Thymus (tissue), 11 donors: ENCODE measurements around the gene NCOA1. TPM values are rescaled to one million over a fixed set of nuclear protein-coding genes. Genes with fewer than 3 reads are reported as not detected.
"Not testable (repeated sequence)": the region's sequence is repeated elsewhere in the genome, so short reads cannot be mapped to it uniquely, and the experiment has no call there.

ENCODE experiments used
- DNase-seq, 9 donors: peaks; one replicate each; pipeline ENCODE4 v3.0.0-alpha.2; 2013; ENCODE audit warnings: low spot score in 9 of 9, low read depth in 6 of 9, missing footprints in 1 of 9
- H3K27ac ChIP-seq, 2 donors: one replicate each; pipeline ENCODE4 v1.5.1; 2013; ENCODE audit warnings: control low read depth in 1 of 2, low read depth in 1 of 2, low read length in 1 of 2, mild to moderate bottlenecking in 1 of 2, moderate library complexity in 1 of 2
- H3K27me3 ChIP-seq, 2 donors: one replicate each; pipeline ENCODE4 v1.5.1; 2013; ENCODE audit warnings: low read length in 1 of 2; ENCODE audit not compliant: control insufficient read depth in 2 of 2, insufficient read depth in 1 of 2
- H3K36me3 ChIP-seq, 2 donors: one replicate each; pipeline ENCODE4 v1.5.1; 2013; ENCODE audit warnings: low read length in 1 of 2, mild to moderate bottlenecking in 1 of 2, moderate library complexity in 1 of 2; ENCODE audit not compliant: control insufficient read depth in 2 of 2, insufficient read depth in 2 of 2
- H3K4me1 ChIP-seq, 2 donors: one replicate each; pipeline ENCODE4 v1.5.1; 2013; ENCODE audit warnings: low read length in 2 of 2; ENCODE audit not compliant: control insufficient read depth in 2 of 2, insufficient read depth in 2 of 2
- H3K4me3 ChIP-seq, 2 donors: one replicate each; pipeline ENCODE4 v1.5.1; 2013; ENCODE audit warnings: low read length in 2 of 2, control low read depth in 1 of 2, mild to moderate bottlenecking in 1 of 2
- H3K9me3 ChIP-seq, 2 donors: one replicate each; pipeline ENCODE4 v1.5.1; 2013; ENCODE audit warnings: low read length in 1 of 2, mild to moderate bottlenecking in 1 of 2; ENCODE audit not compliant: control insufficient read depth in 2 of 2, insufficient read depth in 1 of 2
- WGBS: extraction: QIAGEN DNeasy Blood & Tissue Kit; methylation state at CpG from one replicate; pipeline ENCODE4 v1.1.7; 2013; 5-methylcytosine and 5-hydroxymethylcytosine counted together
- polyA plus RNA-seq: library from polyadenylated mRNA; stranded (reverse); fragments of 200-250 nt; gene quantifications from one replicate; pipeline ENCODE4 v1.2.3, GENCODE V29; 2013
- total RNA-seq: library from RNA; stranded (reverse); fragments of 120-200 nt; gene quantifications from one replicate; pipeline ENCODE4 v1.2.4, GENCODE V29; 2013
- donor health status: healthy.

Gene NCOA1
- total and polyA plus RNA-seq, 2 donors = 12.4 to 22.3 TPM

DNA sequence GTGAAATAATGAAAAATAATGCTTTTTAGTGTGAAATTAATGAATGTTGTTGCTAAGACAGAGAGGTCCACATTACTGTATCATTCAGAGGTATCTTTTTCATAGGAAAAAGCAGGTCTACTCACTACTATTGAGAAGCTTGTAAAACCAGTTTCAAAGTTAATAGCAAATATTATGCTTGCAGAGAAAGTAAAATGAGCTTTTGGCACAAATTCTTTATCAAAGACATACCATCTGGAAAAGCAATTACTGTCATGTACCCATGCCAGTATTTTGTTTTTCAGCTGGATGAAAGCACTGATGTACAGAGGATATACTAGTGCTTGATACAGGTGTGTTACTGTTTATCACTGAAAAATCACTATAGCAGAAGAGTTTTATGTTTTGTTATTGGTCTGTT is 77.5 kb downstream of the NCOA1 start:
- peaks cover 8 to 17% of the 10 kb centered on the region in 2 donors for H3K9me3 ChIP-seq
- H3K4me3 ChIP-seq = no peak overlapping the region
- H3K36me3 ChIP-seq = peaks cover 14 to 17% of the 10 kb centered on the region in 2 donors
- DNase-seq = peak in 1 of 9 donors; percentile 22
- H3K27ac ChIP-seq = peak overlapping the region in 1 of 2 donors; percentile 50
- H3K4me1 ChIP-seq = no peaks in the 10 kb centered on the region
- H3K27me3 ChIP-seq = no peaks in the 10 kb centered on the region

DNA sequence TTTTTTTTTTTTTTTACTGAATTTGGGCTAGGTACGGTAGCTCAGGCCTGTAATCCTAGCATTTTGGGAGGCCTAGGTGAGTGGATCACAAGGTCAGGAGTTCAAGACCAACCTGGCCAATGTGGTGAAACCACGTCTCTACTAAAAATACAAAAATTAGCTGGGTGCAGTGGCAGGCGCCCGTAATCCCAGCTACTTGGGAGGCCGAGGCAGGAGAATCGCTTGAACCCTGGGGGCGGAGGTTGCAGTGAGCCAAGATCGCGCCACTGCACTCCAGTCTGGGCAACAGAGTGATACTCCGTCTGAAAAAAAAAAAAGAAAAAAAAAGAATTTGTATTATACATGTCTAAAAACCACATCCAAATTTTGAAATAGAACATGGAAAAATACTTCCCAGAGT is 78.5 kb downstream of the NCOA1 start:
- H3K4me3 ChIP-seq, H3K27me3 ChIP-seq, H3K27ac ChIP-seq, H3K4me1 ChIP-seq, DNase-seq: not testable (repeated sequence)
- Histone ChIP-seq H3K36me3 (peaks cover 14 to 17% of the 10 kb centered on the region in 2 donors), H3K9me3 (peaks cover 8 to 17% of the 10 kb centered on the region in 2 donors)
- WGBS = 99% methylated on average over 10 of the region's 10 CpGs

DNA sequence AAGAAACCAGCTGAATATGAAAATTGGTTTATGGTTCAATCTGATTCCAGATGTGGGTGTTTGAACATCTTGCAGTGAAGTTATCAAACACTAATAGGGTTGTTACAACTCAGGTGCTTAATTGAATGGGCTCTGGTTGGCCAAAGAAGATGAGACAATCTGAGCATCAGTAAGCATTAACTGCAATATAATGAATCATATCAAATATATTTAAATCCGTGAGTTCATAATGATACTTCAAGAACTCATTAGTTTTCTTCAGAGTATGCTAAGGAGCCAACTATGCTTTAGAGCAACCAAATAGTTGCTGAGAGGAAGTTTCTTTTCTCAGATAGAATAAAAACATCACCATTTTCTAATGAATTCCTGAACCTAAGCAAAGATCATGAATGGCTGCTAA is 79.2 kb downstream of the NCOA1 start:
- 97% methylated on average over 1 of the region's 1 CpG for WGBS
- DNase-seq = no peak
- H3K27me3 ChIP-seq = no peaks in the 10 kb centered on the region
- no peak overlapping the region for H3K27ac ChIP-seq
- peaks cover 14 to 17% of the 10 kb centered on the region in 2 donors for H3K36me3 ChIP-seq
- H3K9me3 ChIP-seq = peaks cover 8 to 17% of the 10 kb centered on the region in 2 donors
- no peak overlapping the region for H3K4me3 ChIP-seq
- no peaks in the 10 kb centered on the region for H3K4me1 ChIP-seq

DNA sequence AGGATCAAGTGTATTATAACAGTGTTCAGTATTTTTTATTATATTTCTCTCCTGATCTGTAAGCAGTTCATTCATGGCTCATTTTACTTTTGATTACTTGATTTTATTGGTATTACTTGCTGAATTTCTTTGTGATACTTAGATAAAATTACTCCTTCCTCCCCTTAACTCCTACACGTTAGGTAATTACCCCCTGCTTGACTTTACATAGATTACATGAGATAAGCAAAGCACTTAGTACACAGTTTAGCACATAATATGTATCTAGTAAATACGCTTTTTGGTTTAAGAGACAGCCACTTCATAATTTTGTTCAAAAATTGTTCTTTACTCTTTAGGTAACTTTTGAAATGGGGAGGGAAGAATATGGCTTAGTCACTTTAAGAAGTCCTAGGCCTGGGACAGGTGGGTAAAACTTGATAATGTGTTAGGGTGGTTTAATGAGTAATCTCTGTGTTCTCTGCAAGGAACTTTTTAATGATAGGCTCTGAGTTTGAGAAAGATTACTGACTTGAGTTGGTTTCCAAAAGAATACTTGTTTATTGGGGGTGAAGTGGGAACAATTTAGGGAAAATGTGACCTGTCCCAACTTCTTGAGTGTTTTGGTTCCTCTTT is 80.9 kb downstream of the NCOA1 start:
- Histone ChIP-seq H3K36me3 (peaks cover 0 to under 1% of the 10 kb centered on the region in 2 donors), H3K27me3 (no peaks in the 10 kb centered on the region), H3K4me1 (no peaks in the 10 kb centered on the region), H3K27ac (no peak overlapping the region), H3K4me3 (no peak overlapping the region), H3K9me3 (no peaks in the 10 kb centered on the region)
- DNase-seq = no peak
- WGBS = 94% methylated on average over 2 of the region's 2 CpGs

DNA sequence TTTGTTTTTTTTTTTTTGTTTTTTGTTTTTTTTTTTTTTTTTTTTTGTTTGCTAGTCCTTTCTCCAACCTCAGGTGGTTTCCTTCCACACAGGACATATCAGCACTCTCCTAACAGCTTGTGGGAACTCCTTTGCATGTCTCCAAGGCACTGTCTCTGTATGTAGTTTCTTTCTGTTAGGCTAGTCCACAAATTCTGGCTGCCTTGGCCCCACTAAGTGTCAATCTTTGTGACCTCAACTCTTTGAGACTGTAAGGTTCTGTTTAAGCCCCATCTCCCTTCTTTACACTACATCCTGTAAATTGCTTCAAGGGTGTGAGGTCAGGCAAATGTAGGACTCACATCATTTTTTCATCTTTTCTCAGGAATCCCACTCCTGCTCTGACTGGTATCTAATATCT is 85.1 kb downstream of the NCOA1 start:
- H3K27ac ChIP-seq = no peak overlapping the region
- no peak overlapping the region for H3K4me3 ChIP-seq
- H3K27me3 ChIP-seq = no peaks in the 10 kb centered on the region
- H3K9me3 ChIP-seq = no peaks in the 10 kb centered on the region
- H3K36me3 ChIP-seq = peaks cover 0 to 2% of the 10 kb centered on the region in 2 donors
- DNase-seq = no peak
- H3K4me1 ChIP-seq = no peaks in the 10 kb centered on the region

DNA sequence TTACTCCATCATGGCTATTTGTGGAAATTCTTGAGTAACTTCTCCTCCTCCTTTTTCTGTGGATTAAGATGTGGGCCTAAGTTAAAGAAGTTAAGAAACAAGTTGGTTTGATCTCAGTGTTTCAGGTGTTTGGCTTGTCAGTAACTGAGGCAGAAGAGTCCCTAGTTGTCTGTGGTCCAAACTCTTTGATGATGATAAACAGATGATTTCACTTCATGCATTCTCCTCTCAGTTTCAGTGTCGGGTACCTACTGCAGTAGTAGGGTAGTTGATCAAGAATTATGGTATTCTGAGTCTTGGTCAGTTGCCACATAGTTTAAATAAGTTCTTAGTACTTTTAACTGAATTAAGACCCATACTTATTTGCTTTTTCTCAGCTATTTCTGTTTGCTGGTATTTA is 85.6 kb downstream of the NCOA1 start:
- DNase-seq = peak in 1 of 9 donors; percentile 10
- H3K4me1 ChIP-seq = no peaks in the 10 kb centered on the region
- no peak overlapping the region for H3K27ac ChIP-seq
- H3K36me3 ChIP-seq = peaks cover 0 to 2% of the 10 kb centered on the region in 2 donors
- 89% methylated on average over 1 of the region's 1 CpG for WGBS
- H3K4me3 ChIP-seq = no peak overlapping the region
- H3K27me3 ChIP-seq = no peaks in the 10 kb centered on the region
- no peaks in the 10 kb centered on the region for H3K9me3 ChIP-seq

DNA sequence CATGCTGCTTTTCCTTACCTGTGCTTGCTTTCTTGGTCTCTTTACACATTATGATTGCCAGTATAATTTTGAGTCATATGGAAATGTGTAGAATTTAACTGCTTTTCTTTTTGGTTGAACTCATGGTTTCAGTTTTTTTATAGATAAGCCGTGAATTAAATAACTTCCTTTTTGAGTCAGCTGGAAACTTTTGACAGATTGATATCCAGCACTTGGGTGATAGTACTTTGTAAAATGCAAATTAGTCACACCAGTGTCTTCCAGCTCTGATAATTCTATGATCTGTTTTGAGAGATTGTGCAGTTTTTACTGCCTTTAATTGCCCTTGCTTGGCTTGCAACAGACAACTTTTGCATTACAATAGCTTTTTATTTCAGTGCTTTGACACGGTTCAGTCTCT is 86.4 kb downstream of the NCOA1 start:
- Histone ChIP-seq H3K4me3 (no peak overlapping the region), H3K36me3 (peaks cover 0 to 2% of the 10 kb centered on the region in 2 donors), H3K9me3 (no peaks in the 10 kb centered on the region), H3K27me3 (no peaks in the 10 kb centered on the region), H3K27ac (no peak overlapping the region), H3K4me1 (no peaks in the 10 kb centered on the region)
- WGBS = 55% methylated on average over 2 of the region's 2 CpGs
- peak in 1 of 9 donors; percentile 24 for DNase-seq

DNA sequence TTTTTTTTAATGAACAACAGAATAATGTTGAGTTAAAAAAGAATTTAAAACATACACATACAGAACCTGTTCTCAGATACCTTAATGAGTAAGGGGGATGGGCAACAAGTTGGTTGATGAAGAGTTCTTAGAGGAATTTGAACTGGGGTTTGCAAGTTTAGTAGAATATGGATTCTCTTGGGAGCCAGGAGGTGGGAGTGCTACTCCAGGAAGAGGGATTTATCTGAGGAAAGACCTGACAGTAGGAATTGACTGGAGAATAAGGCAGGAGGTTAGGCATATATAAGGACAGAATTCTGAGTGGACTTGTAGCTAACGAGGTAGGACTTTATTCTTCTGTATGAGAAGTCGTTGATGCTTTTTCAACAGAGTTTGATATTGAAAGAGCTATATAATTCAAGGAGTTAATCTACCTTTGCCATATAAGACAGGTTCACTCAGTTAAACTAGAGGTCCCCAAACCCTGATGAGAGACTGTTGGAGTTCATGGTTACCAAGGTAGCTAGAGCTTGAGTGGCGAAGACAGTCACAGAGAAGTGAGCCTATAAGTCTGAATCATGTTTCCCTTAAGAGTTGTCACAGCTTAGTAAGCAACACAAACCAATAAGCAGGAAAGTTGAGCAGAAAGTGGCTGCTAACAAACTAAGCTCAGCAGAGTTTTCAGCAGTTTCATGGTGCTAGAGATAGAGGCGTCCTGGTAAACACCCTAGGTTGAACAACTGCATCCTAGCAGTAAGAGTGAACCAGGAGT is 88.2 kb downstream of the NCOA1 start:
- Histone ChIP-seq H3K4me3 (no peak overlapping the region), H3K36me3 (peaks cover 0 to 2% of the 10 kb centered on the region in 2 donors), H3K27ac (no peak overlapping the region), H3K9me3 (no peaks in the 10 kb centered on the region), H3K27me3 (no peaks in the 10 kb centered on the region), H3K4me1 (no peaks in the 10 kb centered on the region)
- no peak for DNase-seq
- 97% methylated on average over 4 of the region's 4 CpGs for WGBS

DNA sequence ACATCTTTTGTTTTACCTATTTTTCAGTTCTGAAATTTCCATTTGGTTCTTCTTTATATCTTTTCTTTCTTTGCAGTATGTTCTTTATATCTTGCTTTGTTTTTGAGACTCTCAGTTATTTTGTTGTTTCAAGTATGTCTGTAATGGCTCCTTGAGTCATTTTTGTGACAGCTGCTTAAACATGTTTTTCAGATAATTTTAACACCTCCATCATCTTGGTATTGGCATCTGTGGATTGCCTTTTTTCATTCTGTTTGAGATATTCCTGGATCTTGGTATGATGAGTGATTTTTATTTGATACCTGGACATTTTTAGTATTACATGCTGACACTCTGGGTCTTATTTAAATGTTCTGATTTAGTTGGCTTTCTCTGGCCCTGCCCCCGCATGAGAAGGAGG is 89.5 kb downstream of the NCOA1 start:
- Histone ChIP-seq H3K36me3 (peaks cover 0 to 2% of the 10 kb centered on the region in 2 donors), H3K27ac (no peak overlapping the region), H3K27me3 (no peaks in the 10 kb centered on the region), H3K4me1 (no peaks in the 10 kb centered on the region), H3K9me3 (no peaks in the 10 kb centered on the region), H3K4me3 (no peak overlapping the region)
- WGBS = 98% methylated on average over 1 of the region's 1 CpG
- DNase-seq = no peak
